ENCODE measurements around the gene SMAP1. TPM values are rescaled to one million over a fixed set of nuclear protein-coding genes. Genes with fewer than 3 reads are reported as not detected.

Gene SMAP1
- total RNA-seq, 1 donor from 2014 or later, result 26.3 TPM

- Mint-ChIP-seq H3K27ac (no peak overlapping the region), H3K4me3 (no peak overlapping the region), H3K36me3 (ENCODE audit: low read depth) (peaks cover 14% of the 10 kb centered on the region), H3K4me1 (ENCODE audit: low read depth) (no peaks in the 10 kb centered on the region), H3K27me3 (ENCODE audit: insufficient read depth) (no peaks in the 10 kb centered on the region), H3K9me3 (no peaks in the 10 kb centered on the region)
- intact Hi-C loops (cut with micrococcal nuclease), result no loop called here
- DNase-seq (ENCODE audit: low spot score), result no peak
Measured at GRCh38 chr6:70860045-70860444, 192.4 kb downstream of the SMAP1 start.

- Mint-ChIP-seq H3K9me3 (no peaks in the 10 kb centered on the region), H3K27ac (no peak overlapping the region)
- intact Hi-C loops (cut with micrococcal nuclease), result no loop called here
Measured at GRCh38 chr6:70860920-70861319, 193.2 kb downstream of the SMAP1 start.

GRCh38 chr6:70863343-70863742 lies 195.7 kb downstream of the SMAP1 start:
- intact Hi-C loops (cut with micrococcal nuclease), result no loop called here
- no peaks in the 10 kb centered on the region for H3K9me3 Mint-ChIP-seq
- H3K27ac Mint-ChIP-seq, result no peak overlapping the region
- peaks cover 14% of the 10 kb centered on the region for H3K36me3 Mint-ChIP-seq (ENCODE audit: low read depth)
- H3K27me3 Mint-ChIP-seq (ENCODE audit: insufficient read depth), result peaks cover under 1% of the 10 kb centered on the region
- H3K4me3 Mint-ChIP-seq, result no peak overlapping the region
- DNase-seq (ENCODE audit: low spot score), result no peak
- H3K4me1 Mint-ChIP-seq (ENCODE audit: low read depth), result no peaks in the 10 kb centered on the region

More at GRCh38 chr6:70860920-70861319, 193.2 kb downstream of the SMAP1 start:
- no peaks in the 10 kb centered on the region for H3K27me3 Mint-ChIP-seq (ENCODE audit: insufficient read depth)
- H3K4me1 Mint-ChIP-seq (ENCODE audit: low read depth), result no peaks in the 10 kb centered on the region
- no peak overlapping the region for H3K4me3 Mint-ChIP-seq
- H3K36me3 Mint-ChIP-seq (ENCODE audit: low read depth), result peaks cover 14% of the 10 kb centered on the region
- no peak for DNase-seq (ENCODE audit: low spot score)

GRCh38 chr6:70864401-70864800 lies 196.7 kb downstream of the SMAP1 start:
- Mint-ChIP-seq H3K36me3 (ENCODE audit: low read depth) (peaks cover 10% of the 10 kb centered on the region), H3K4me3 (no peak overlapping the region), H3K4me1 (ENCODE audit: low read depth) (no peaks in the 10 kb centered on the region), H3K27me3 (ENCODE audit: insufficient read depth) (peaks cover 5% of the 10 kb centered on the region), H3K9me3 (no peaks in the 10 kb centered on the region), H3K27ac (no peak overlapping the region)
- no peak for DNase-seq (ENCODE audit: low spot score)
- intact Hi-C loops (cut with micrococcal nuclease), result no loop called here

- H3K36me3 Mint-ChIP-seq (ENCODE audit: low read depth), result no peaks in the 10 kb centered on the region
- H3K4me1 Mint-ChIP-seq (ENCODE audit: low read depth), result no peaks in the 10 kb centered on the region
- H3K27me3 Mint-ChIP-seq (ENCODE audit: insufficient read depth), result peaks cover 15% of the 10 kb centered on the region
- DNase-seq (ENCODE audit: low spot score), result no peak
- H3K27ac Mint-ChIP-seq, result no peak overlapping the region
- intact Hi-C loops (cut with micrococcal nuclease), result no loop called here
- H3K4me3 Mint-ChIP-seq, result no peak overlapping the region
- H3K9me3 Mint-ChIP-seq, result peaks cover 21% of the 10 kb centered on the region
Measured at GRCh38 chr6:70872469-70872868, 204.8 kb downstream of the SMAP1 start.

GRCh38 chr6:70874181-70874913 lies 206.7 kb downstream of the SMAP1 start:
- Mint-ChIP-seq H3K4me1 (ENCODE audit: low read depth) (no peaks in the 10 kb centered on the region), H3K27ac (no peak overlapping the region), H3K36me3 (ENCODE audit: low read depth) (no peaks in the 10 kb centered on the region), H3K27me3 (ENCODE audit: insufficient read depth) (peaks cover 14% of the 10 kb centered on the region), H3K9me3 (peaks cover 21% of the 10 kb centered on the region), H3K4me3 (no peak overlapping the region)
- intact Hi-C loops (cut with micrococcal nuclease), result no loop called here
- no peak for DNase-seq (ENCODE audit: low spot score)

- intact Hi-C loops (cut with micrococcal nuclease), result no loop called here
- no peaks in the 10 kb centered on the region for H3K4me1 Mint-ChIP-seq (ENCODE audit: low read depth)
- no peak overlapping the region for H3K4me3 Mint-ChIP-seq
- H3K27ac Mint-ChIP-seq, result no peak overlapping the region
- H3K27me3 Mint-ChIP-seq (ENCODE audit: insufficient read depth), result peaks cover 9% of the 10 kb centered on the region
- no peaks in the 10 kb centered on the region for H3K36me3 Mint-ChIP-seq (ENCODE audit: low read depth)
- no peaks in the 10 kb centered on the region for H3K9me3 Mint-ChIP-seq
- no peak for DNase-seq (ENCODE audit: low spot score)
Measured at GRCh38 chr6:70879496-70879895, 211.8 kb downstream of the SMAP1 start.

GRCh38 chr6:70884074-70884983 lies 216.6 kb downstream of the SMAP1 start:
- no peak overlapping the region for H3K27ac Mint-ChIP-seq
- no peak overlapping the region for H3K4me3 Mint-ChIP-seq
- intact Hi-C loops (cut with micrococcal nuclease), result loop anchor here (1.0 to 10.0 kb wide), 6 partner anchors 129 to 660 kb away; no protein-coding TSS in a partner anchor
- no peaks in the 10 kb centered on the region for H3K9me3 Mint-ChIP-seq
- DNase-seq (ENCODE audit: low spot score), result peak; percentile 22
- H3K4me1 Mint-ChIP-seq (ENCODE audit: low read depth), result no peaks in the 10 kb centered on the region
- peaks cover 11% of the 10 kb centered on the region for H3K27me3 Mint-ChIP-seq (ENCODE audit: insufficient read depth)
- H3K36me3 Mint-ChIP-seq (ENCODE audit: low read depth), result no peaks in the 10 kb centered on the region

- Mint-ChIP-seq H3K4me1 (ENCODE audit: low read depth) (no peaks in the 10 kb centered on the region), H3K27ac (no peak overlapping the region), H3K27me3 (ENCODE audit: insufficient read depth) (peaks cover 11% of the 10 kb centered on the region), H3K4me3 (no peak overlapping the region), H3K36me3 (ENCODE audit: low read depth) (no peaks in the 10 kb centered on the region), H3K9me3 (no peaks in the 10 kb centered on the region)
- intact Hi-C loops (cut with micrococcal nuclease), result loop anchor here (10.0 kb wide), 1 partner anchor 661 kb away; no protein-coding TSS in a partner anchor
- no peak for DNase-seq (ENCODE audit: low spot score)
Measured at GRCh38 chr6:70886071-70886470, 218.4 kb downstream of the SMAP1 start.

GRCh38 chr6:70886661-70887060 lies 219.0 kb downstream of the SMAP1 start:
- no peak overlapping the region for H3K4me3 Mint-ChIP-seq
- no peaks in the 10 kb centered on the region for H3K36me3 Mint-ChIP-seq (ENCODE audit: low read depth)
- H3K4me1 Mint-ChIP-seq (ENCODE audit: low read depth), result no peaks in the 10 kb centered on the region
- intact Hi-C loops (cut with micrococcal nuclease), result loop anchor here (10.0 kb wide), 1 partner anchor 662 kb away; no protein-coding TSS in a partner anchor
- peaks cover 11% of the 10 kb centered on the region for H3K27me3 Mint-ChIP-seq (ENCODE audit: insufficient read depth)
- no peaks in the 10 kb centered on the region for H3K9me3 Mint-ChIP-seq
- DNase-seq (ENCODE audit: low spot score), result no peak
- H3K27ac Mint-ChIP-seq, result no peak overlapping the region

- H3K36me3 Mint-ChIP-seq (ENCODE audit: low read depth), result no peaks in the 10 kb centered on the region
- no peaks in the 10 kb centered on the region for H3K9me3 Mint-ChIP-seq
- DNase-seq (ENCODE audit: low spot score), result no peak
- H3K4me3 Mint-ChIP-seq, result no peak overlapping the region
- intact Hi-C loops (cut with micrococcal nuclease), result loop anchor here (10.0 kb wide), 1 partner anchor 664 kb away; no protein-coding TSS in a partner anchor
- H3K27ac Mint-ChIP-seq, result no peak overlapping the region
- no peaks in the 10 kb centered on the region for H3K4me1 Mint-ChIP-seq (ENCODE audit: low read depth)
- peaks cover 7% of the 10 kb centered on the region for H3K27me3 Mint-ChIP-seq (ENCODE audit: insufficient read depth)
Measured at GRCh38 chr6:70889270-70889669, 221.6 kb downstream of the SMAP1 start.

- Mint-ChIP-seq H3K27me3 (ENCODE audit: insufficient read depth) (peaks cover 1% of the 10 kb centered on the region), H3K4me1 (ENCODE audit: low read depth) (no peaks in the 10 kb centered on the region), H3K27ac (no peak overlapping the region), H3K4me3 (no peak overlapping the region), H3K9me3 (no peaks in the 10 kb centered on the region), H3K36me3 (ENCODE audit: low read depth) (no peaks in the 10 kb centered on the region)
- DNase-seq (ENCODE audit: low spot score), result no peak
- intact Hi-C loops (cut with micrococcal nuclease), result no loop called here
Measured at GRCh38 chr6:70894001-70894400, 226.3 kb downstream of the SMAP1 start.

- DNase-seq (ENCODE audit: low spot score), result no peak
- Mint-ChIP-seq H3K36me3 (ENCODE audit: low read depth) (no peaks in the 10 kb centered on the region), H3K27me3 (ENCODE audit: insufficient read depth) (peaks cover 3% of the 10 kb centered on the region), H3K9me3 (no peaks in the 10 kb centered on the region), H3K27ac (no peak overlapping the region), H3K4me3 (no peak overlapping the region), H3K4me1 (ENCODE audit: low read depth) (no peaks in the 10 kb centered on the region)
- intact Hi-C loops (cut with micrococcal nuclease), result no loop called here
Measured at GRCh38 chr6:70900047-70900446, 232.4 kb downstream of the SMAP1 start.

All from activated T-helper 1 cell treated with anti-CD3 and anti-CD28 coated beads, Interleukin-12 subunit alpha, Interleukin-12 subunit beta, Interleukin-2, Interleukin-4 antibody, amounts not matched to agents 30 ng/mL and 10 ng/mL and 1 ng/mL, durations not matched to agents 14 hours and 24 hours and 36 hours (primary cell).